Measurements from ENCODE around the gene RAB11FIP4.

- TF ChIP-seq CTCF (IDR thresholded peaks at IDR 0.05) (no peak), POLR2A (IDR thresholded peaks at IDR 0.05) (no peak)
These were observed 188.8 kb downstream of the RAB11FIP4 start for GRCh38 chr17:31580316-31580705.
